ENCODE measurements around the gene UXS1.

DNA sequence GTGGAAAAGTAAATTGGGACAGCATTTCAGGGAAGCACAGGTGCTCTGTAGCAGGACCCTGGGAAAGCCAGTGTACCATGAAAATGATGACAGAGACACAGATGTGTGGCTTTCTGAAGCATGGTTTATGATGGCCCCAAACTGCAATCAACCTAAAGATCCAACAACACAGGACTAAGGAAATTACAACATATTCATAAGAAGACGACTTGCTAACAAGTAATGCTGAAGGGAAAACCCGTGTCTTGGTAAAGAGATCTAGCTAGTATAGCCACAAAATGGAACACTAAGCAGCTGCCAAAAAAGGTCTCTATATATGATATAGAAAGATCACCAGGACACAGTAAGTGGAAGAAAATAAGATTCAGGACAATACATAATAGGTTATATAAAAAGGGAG is 53.2 kb downstream of the UXS1 start:
- TF ChIP-seq, protein P1, sequence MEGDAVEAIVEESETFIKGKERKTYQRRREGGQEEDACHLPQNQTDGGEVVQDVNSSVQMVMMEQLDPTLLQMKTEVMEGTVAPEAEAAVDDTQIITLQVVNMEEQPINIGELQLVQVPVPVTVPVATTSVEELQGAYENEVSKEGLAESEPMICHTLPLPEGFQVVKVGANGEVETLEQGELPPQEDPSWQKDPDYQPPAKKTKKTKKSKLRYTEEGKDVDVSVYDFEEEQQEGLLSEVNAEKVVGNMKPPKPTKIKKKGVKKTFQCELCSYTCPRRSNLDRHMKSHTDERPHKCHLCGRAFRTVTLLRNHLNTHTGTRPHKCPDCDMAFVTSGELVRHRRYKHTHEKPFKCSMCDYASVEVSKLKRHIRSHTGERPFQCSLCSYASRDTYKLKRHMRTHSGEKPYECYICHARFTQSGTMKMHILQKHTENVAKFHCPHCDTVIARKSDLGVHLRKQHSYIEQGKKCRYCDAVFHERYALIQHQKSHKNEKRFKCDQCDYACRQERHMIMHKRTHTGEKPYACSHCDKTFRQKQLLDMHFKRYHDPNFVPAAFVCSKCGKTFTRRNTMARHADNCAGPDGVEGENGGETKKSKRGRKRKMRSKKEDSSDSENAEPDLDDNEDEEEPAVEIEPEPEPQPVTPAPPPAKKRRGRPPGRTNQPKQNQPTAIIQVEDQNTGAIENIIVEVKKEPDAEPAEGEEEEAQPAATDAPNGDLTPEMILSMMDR (IDR thresholded peaks at IDR 0.05; ENCODE audit: poor library complexity, severe bottlenecking): no peak
- TF ChIP-seq SMC3 (conservative IDR thresholded peaks at IDR 0.05; ENCODE audit: poor library complexity) (no peak), TAF1 (IDR thresholded peaks at IDR 0.05; ENCODE audit: low read depth) (no peak), RAD21 (conservative IDR thresholded peaks at IDR 0.05) (no peak)
- TF ChIP-seq, protein P2, sequence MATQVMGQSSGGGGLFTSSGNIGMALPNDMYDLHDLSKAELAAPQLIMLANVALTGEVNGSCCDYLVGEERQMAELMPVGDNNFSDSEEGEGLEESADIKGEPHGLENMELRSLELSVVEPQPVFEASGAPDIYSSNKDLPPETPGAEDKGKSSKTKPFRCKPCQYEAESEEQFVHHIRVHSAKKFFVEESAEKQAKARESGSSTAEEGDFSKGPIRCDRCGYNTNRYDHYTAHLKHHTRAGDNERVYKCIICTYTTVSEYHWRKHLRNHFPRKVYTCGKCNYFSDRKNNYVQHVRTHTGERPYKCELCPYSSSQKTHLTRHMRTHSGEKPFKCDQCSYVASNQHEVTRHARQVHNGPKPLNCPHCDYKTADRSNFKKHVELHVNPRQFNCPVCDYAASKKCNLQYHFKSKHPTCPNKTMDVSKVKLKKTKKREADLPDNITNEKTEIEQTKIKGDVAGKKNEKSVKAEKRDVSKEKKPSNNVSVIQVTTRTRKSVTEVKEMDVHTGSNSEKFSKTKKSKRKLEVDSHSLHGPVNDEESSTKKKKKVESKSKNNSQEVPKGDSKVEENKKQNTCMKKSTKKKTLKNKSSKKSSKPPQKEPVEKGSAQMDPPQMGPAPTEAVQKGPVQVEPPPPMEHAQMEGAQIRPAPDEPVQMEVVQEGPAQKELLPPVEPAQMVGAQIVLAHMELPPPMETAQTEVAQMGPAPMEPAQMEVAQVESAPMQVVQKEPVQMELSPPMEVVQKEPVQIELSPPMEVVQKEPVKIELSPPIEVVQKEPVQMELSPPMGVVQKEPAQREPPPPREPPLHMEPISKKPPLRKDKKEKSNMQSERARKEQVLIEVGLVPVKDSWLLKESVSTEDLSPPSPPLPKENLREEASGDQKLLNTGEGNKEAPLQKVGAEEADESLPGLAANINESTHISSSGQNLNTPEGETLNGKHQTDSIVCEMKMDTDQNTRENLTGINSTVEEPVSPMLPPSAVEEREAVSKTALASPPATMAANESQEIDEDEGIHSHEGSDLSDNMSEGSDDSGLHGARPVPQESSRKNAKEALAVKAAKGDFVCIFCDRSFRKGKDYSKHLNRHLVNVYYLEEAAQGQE (IDR thresholded peaks at IDR 0.05; ENCODE audit: borderline replicate concordance): no peak
